A204.1 (cell line): ENCODE data around the gene NET1.
"Not testable (repeated sequence)": the region's sequence is repeated elsewhere in the genome, so short reads cannot be mapped to it uniquely, and the experiment has no call there.

Experiments used
- FAIRE-seq: peaks from 2 replicates; lab custom pipeline; 2012; peaks lifted over from hg19 to GRCh38; lab: Jason Lieb, UNC

NET1 gene

GRCh38 chr10:5465976-5466450, 53.7 kb downstream of the NET1 start:
- FAIRE-seq: no peak

GRCh38 chr10:5466451-5467206, 54.3 kb downstream of the NET1 start:
- FAIRE-seq: no peak

GRCh38 chr10:5467207-5467535, 54.8 kb downstream of the NET1 start:
- FAIRE-seq: no peak

GRCh38 chr10:5467634-5468255, 55.4 kb downstream of the NET1 start:
- FAIRE-seq: no peak

GRCh38 chr10:5468262-5469106, 56.1 kb downstream of the NET1 start:
- no peak for FAIRE-seq

GRCh38 chr10:5469353-5470061, 57.1 kb downstream of the NET1 start:
- no peak for FAIRE-seq

GRCh38 chr10:5470062-5470751, 57.9 kb downstream of the NET1 start:
- FAIRE-seq: no peak

GRCh38 chr10:5474642-5475041, 62.3 kb downstream of the NET1 start:
- not testable (repeated sequence) for FAIRE-seq

GRCh38 chr10:5475088-5475487, 62.7 kb downstream of the NET1 start:
- FAIRE-seq: not testable (repeated sequence)

GRCh38 chr10:5475974-5476807, 63.8 kb downstream of the NET1 start:
- not testable (repeated sequence) for FAIRE-seq

GRCh38 chr10:5476918-5477525, 64.7 kb downstream of the NET1 start:
- no peak for FAIRE-seq

GRCh38 chr10:5477948-5478693, 65.8 kb downstream of the NET1 start:
- no peak for FAIRE-seq

- FAIRE-seq: no peak
Measured at GRCh38 chr10:5478694-5479305, 66.4 kb downstream of the NET1 start.

- FAIRE-seq: no peak
Measured at GRCh38 chr10:5479481-5480161, 67.3 kb downstream of the NET1 start.

GRCh38 chr10:5480162-5480941, 68.0 kb downstream of the NET1 start:
- no peak for FAIRE-seq

- FAIRE-seq: no peak
Measured at GRCh38 chr10:5481121-5481520, 68.8 kb downstream of the NET1 start.

- FAIRE-seq: no peak
Measured at GRCh38 chr10:5482016-5482415, 69.7 kb downstream of the NET1 start.

GRCh38 chr10:5484205-5484604, 71.8 kb downstream of the NET1 start:
- FAIRE-seq: no peak
